HepG2 (cell line): ENCODE measurements around the gene ARF4. TPM values are rescaled to one million over a fixed set of nuclear protein-coding genes. Genes with fewer than 3 reads are reported as not detected.

ENCODE experiments used
- ATAC-seq: fragments of 200-7000 bp; cut with Tn5 transposase; 3 replicates; pipeline ENCODE4 v1.9.1; 2020; ENCODE audit warnings: mild to moderate bottlenecking, moderate library complexity
- BruUV-seq: library from RNA; stranded (reverse); fragments of 400-500 nt; replicated peaks from 2 replicates; lab custom pipeline; 2021; lab: Mats Ljungman, UMichigan
- CTCF ChIA-PET: fragments of 300-600 bp; formaldehyde crosslinking; extraction: SDS; loops from one replicate; lab custom pipeline; 2021; ENCODE audit warnings: low total read pairs, inconsistent platforms, low intra/inter-chr PET ratio; lab: Yijun Ruan, JAX
- POLR2A ChIA-PET: fragments of 350-600 bp; sonication (Branson Sonifier 250); formaldehyde crosslinking; loops from one replicate; lab custom pipeline; 2020; ENCODE audit warnings: antibody characterized with exemption, inconsistent platforms; lab: Yijun Ruan, JAX
- DNase-seq: peaks from one replicate; pipeline ENCODE4 v3.0.0-alpha.2; 2015; ENCODE audit warnings: low spot score
- FAIRE-seq: peaks from 3 replicates; lab custom pipeline; 2011; peaks lifted over from hg19 to GRCh38; lab: Jason Lieb, UNC
- H2AFZ ChIP-seq: one replicate; pipeline ENCODE4 v1.6.1; 2011; ENCODE audit warnings: low read length, inconsistent platforms
- H3K27ac ChIP-seq: fragments of 300-600 bp; 3 replicates; pipeline ENCODE4 v1.8.0; 2011; ENCODE audit warnings: mixed run types, mild to moderate bottlenecking, mixed read lengths, low read length, inconsistent platforms; ENCODE audit not compliant: insufficient read depth; ENCODE audit errors: extremely low read length
- H3K27me3 ChIP-seq, 2 experiments: fragments of 200-600 bp in 1 of 2; 2 replicates in 1 of 2; 3 replicates in 1 of 2; pipeline versions ENCODE4 v1.6.0 to v1.8.0; 2011; ENCODE audit warnings: low read length in 2 of 2, mild to moderate bottlenecking in 2 of 2, moderate library complexity in 2 of 2, inconsistent platforms in 1 of 2; ENCODE audit not compliant: insufficient read depth in 2 of 2, control insufficient read depth in 1 of 2
- H3K36me3 ChIP-seq, 2 experiments: fragments of 200-600 bp in 1 of 2; replicated peaks in 1 of 2; 2 replicates in 1 of 2; 3 replicates in 1 of 2; pipeline versions ENCODE4 v1.5.1 to v1.8.0; 2011; ENCODE audit warnings: low read length in 2 of 2, inconsistent platforms in 1 of 2; ENCODE audit not compliant: insufficient read depth in 2 of 2, control insufficient read depth in 1 of 2
- H3K4me1 ChIP-seq: 2 replicates; pipeline ENCODE4 v1.5.1; 2012; ENCODE audit warnings: low read length, inconsistent platforms; ENCODE audit not compliant: insufficient read depth
- H3K4me2 ChIP-seq: 2 replicates; pipeline ENCODE4 v1.6.0; 2011; ENCODE audit warnings: low read depth, low read length, inconsistent platforms
- H3K4me3 ChIP-seq, 3 experiments: fragments of 200-600 bp in 1 of 3; sonication (generic), shearing (Covaris generic) in 1 of 3; replicated peaks in 1 of 3; 2 replicates each; pipeline ENCODE4 v1.5.1; 2011 to 2016; ENCODE audit warnings: low read length in 3 of 3, inconsistent platforms in 2 of 3, low read depth in 2 of 3, mild to moderate bottlenecking in 2 of 3, control low read depth in 1 of 3, mixed read lengths in 1 of 3; ENCODE audit not compliant: insufficient read depth in 1 of 3
- H3K79me2 ChIP-seq: one replicate; pipeline ENCODE4 v1.6.1; 2011; ENCODE audit warnings: low read length, inconsistent platforms; ENCODE audit not compliant: insufficient read depth
- H3K9ac ChIP-seq: 2 replicates; pipeline ENCODE4 v1.6.0; 2011; ENCODE audit warnings: mild to moderate bottlenecking, low read depth, low read length, inconsistent platforms; ENCODE audit not compliant: insufficient read depth
- H3K9me3 ChIP-seq: 2 replicates; pipeline ENCODE4 v1.5.1; 2012; ENCODE audit warnings: mild to moderate bottlenecking, low read length
- H4K20me1 ChIP-seq: 2 replicates; pipeline ENCODE4 v1.6.0; 2011; ENCODE audit warnings: inconsistent platforms, mild to moderate bottlenecking, low read length, moderate library complexity; ENCODE audit not compliant: insufficient read depth
- AKAP8 ChIP-seq: sonication (generic); formaldehyde crosslinking; IDR thresholded peaks from 2 replicates; pipeline ENCODE4 v1.5.1; 2020; ENCODE audit warnings: mild to moderate bottlenecking, missing genetic modification reagents
- ATF7 ChIP-seq, 2 experiments: fragments of 450-650 bp in 1 of 2; sonication (generic) in 1 of 2; formaldehyde crosslinking in 1 of 2; IDR thresholded peaks; 2 replicates each; pipeline versions ENCODE4 v1.4.0 to v1.6.1; 2016 to 2020; ENCODE audit warnings: antibody characterized with exemption in 1 of 2, mild to moderate bottlenecking in 1 of 2, missing genetic modification reagents in 1 of 2
- CEBPG ChIP-seq: IDR thresholded peaks from 2 replicates; pipeline ENCODE4 v1.6.1; 2016
- DNMT3B ChIP-seq: conservative IDR thresholded peaks from 2 replicates; pipeline ENCODE4 v1.6.1; 2016; ENCODE audit warnings: missing biosample characterization, control low read depth
- KLF6 ChIP-seq: IDR thresholded peaks from 2 replicates; pipeline ENCODE4 v1.8.0; 2016; ENCODE audit warnings: missing biosample characterization, missing genetic modification reagents
- NFIC ChIP-seq: IDR thresholded peaks from 2 replicates; pipeline ENCODE4 v1.6.1; 2012; ENCODE audit warnings: mild to moderate bottlenecking, low read length, inconsistent platforms
- PHF8 ChIP-seq: sonication (generic); formaldehyde crosslinking; IDR thresholded peaks from 2 replicates; pipeline ENCODE4 v1.5.0; 2020; ENCODE audit warnings: missing genetic modification reagents
- SIN3A ChIP-seq: IDR thresholded peaks from 2 replicates; pipeline ENCODE4 v1.6.1; 2011; ENCODE audit warnings: low read depth, mild to moderate bottlenecking, control low read depth, low read length, borderline replicate concordance
- SMYD3 ChIP-seq: sonication (generic); formaldehyde crosslinking; IDR thresholded peaks from 2 replicates; pipeline ENCODE4 v1.8.1; 2023; ENCODE audit warnings: mild to moderate bottlenecking, missing genetic modification reagents
- STAT5B ChIP-seq: sonication (generic); formaldehyde crosslinking; IDR thresholded peaks from 2 replicates; pipeline ENCODE4 v1.4.0; 2020; ENCODE audit warnings: missing genetic modification reagents
- ZBTB37 ChIP-seq: sonication (generic); formaldehyde crosslinking; IDR thresholded peaks from 2 replicates; pipeline ENCODE4 v1.4.0; 2020; ENCODE audit warnings: mild to moderate bottlenecking, missing genetic modification reagents
- ZFP37 ChIP-seq: sonication (generic); formaldehyde crosslinking; IDR thresholded peaks from 2 replicates; pipeline ENCODE4 v1.4.0; 2020; ENCODE audit warnings: missing genetic modification reagents, borderline replicate concordance
- ZNF225 ChIP-seq: sonication (generic); formaldehyde crosslinking; IDR thresholded peaks from 2 replicates; pipeline ENCODE4 v1.4.0; 2020; ENCODE audit warnings: mild to moderate bottlenecking, missing genetic modification reagents
- ZNF253 ChIP-seq: sonication (generic); formaldehyde crosslinking; IDR thresholded peaks from 2 replicates; pipeline ENCODE4 v1.8.0; 2022; ENCODE audit warnings: mild to moderate bottlenecking, missing genetic modification reagents, borderline replicate concordance
- ZNF552 ChIP-seq: sonication (generic); formaldehyde crosslinking; IDR thresholded peaks from 2 replicates; pipeline ENCODE4 v1.9.0; 2022; ENCODE audit warnings: missing genetic modification reagents, mild to moderate bottlenecking, borderline replicate concordance
- WGBS: methylation state at CpG from one replicate; pipeline ENCODE4 v1.1.6; 2017; ENCODE audit warnings: low lambda C conversion rate; 5-methylcytosine and 5-hydroxymethylcytosine counted together
- in situ Hi-C: cut with HindIII; loops from 2 replicates; pipeline ENCODE4 v1.10.0; 2017; ENCODE audit warnings: low pct_unique_long_range_greater_than_20kb; ENCODE audit not compliant: extremely low pct_ligation_motif_present
- intact Hi-C: fragments of 100-400 bp; cut with micrococcal nuclease; formaldehyde crosslinking; loops from one replicate; pipeline ENCODE4 v1.10.0; 2022; ENCODE audit not compliant: unreplicated experiment
- polyA plus RNA-seq, 8 experiments: library from polyadenylated mRNA; depleted of rRNA in 3 of 8; stranded (reverse) in 7 of 8; unstranded in 1 of 8; fragments of >200 nt; fragmentation: Illumina TruSeq in 4 of 8; extraction: Trizol in 4 of 8; gene quantifications; 2 replicates each; pipeline versions ENCODE4 v1.2.1 to v1.2.3, GENCODE V29; 2011 to 2016; ENCODE audit warnings: low read depth in 4 of 8, missing spikeins in 1 of 8, mixed read lengths in 1 of 8; ENCODE audit not compliant: insufficient read depth in 1 of 8
- total RNA-seq, 5 experiments: library from RNA; depleted of rRNA; stranded (reverse); fragments of >200 nt; fragmentation: Illumina TruSeq; extraction: Trizol; gene quantifications; 2 replicates each; pipeline ENCODE4 v1.2.3, GENCODE V29; 2016; ENCODE audit warnings: low read depth in 1 of 5

ARF4 gene
- total and polyA plus RNA-seq, 2 of the 13 experiments (the other 11 are each of a cell fraction or from before 2014, with no cell fraction given): 184 to 250 TPM

GRCh38 chr3:57577801-57578200 is 19.3 kb downstream of the ARF4 start:
- no TSS peak for BruUV-seq
- Histone ChIP-seq H3K79me2 (peaks cover 65% of the 10 kb centered on the region), H3K27ac (no peak overlapping the region), H3K9ac (no peak overlapping the region), H3K27me3 (no peaks in the 10 kb centered on the region), H3K4me3 (no peak overlapping the region), H3K36me3 (peaks cover 4 to 79% of the 10 kb centered on the region in 2 experiments), H3K4me1 (peaks cover 6% of the 10 kb centered on the region; the same call in 1 of the 2 replicates), H3K9me3 (no peaks in the 10 kb centered on the region), H3K4me2 (no peak overlapping the region), H4K20me1 (peaks cover 38% of the 10 kb centered on the region), H2AFZ (no peak overlapping the region)
- ChIA-PET CTCF (no interaction called here), POLR2A (interaction anchor here (0.6 to 1.7 kb wide), 4 partner anchors 9 to 21 kb away, joined by 3 to 4 read pairs (median 4); partner anchors contain the start of gene ARF4)
- in situ Hi-C loops (no loop called here), intact Hi-C loops (no loop called here)
- TF ChIP-seq ZFP37 (CRISPR knock-in tag) (no peak), ZNF225 (CRISPR knock-in tag) (no peak), STAT5B (CRISPR knock-in tag) (no peak), KLF6 (CRISPR knock-in tag) (no peak), DNMT3B (CRISPR knock-in tag) (no peak), CEBPG (CRISPR knock-in tag) (no peak), ZNF253 (CRISPR knock-in tag) (no peak), ZNF552 (CRISPR knock-in tag) (no peak), NFIC (no peak), PHF8 (no peak)
- 97% methylated on average over 9 of the region's 9 CpGs for WGBS
- DNase-seq (no peak), FAIRE-seq (no peak), ATAC-seq (no peak)

- in situ Hi-C loops: no loop called here
- intact Hi-C loops: no loop called here
- H3K4me1 ChIP-seq: peaks cover 6% of the 10 kb centered on the region; the same call in 1 of the 2 replicates
- POLR2A ChIA-PET: no interaction called here
- H3K9me3 ChIP-seq: no peaks in the 10 kb centered on the region
- no peak overlapping the region for H3K4me2 ChIP-seq
- no TSS peak for BruUV-seq
- H3K27ac ChIP-seq: no peak overlapping the region
- DNase-seq: no peak
- H3K36me3 ChIP-seq: peaks cover 6 to 82% of the 10 kb centered on the region in 2 experiments
- CTCF ChIA-PET: no interaction called here
- H3K27me3 ChIP-seq: no peaks in the 10 kb centered on the region
- H3K79me2 ChIP-seq: peaks cover 53% of the 10 kb centered on the region
- no peak overlapping the region for H3K9ac ChIP-seq
- no peak for ATAC-seq
- H4K20me1 ChIP-seq: peaks cover 36% of the 10 kb centered on the region
- FAIRE-seq: no peak
- 95% methylated on average over 3 of the region's 3 CpGs for WGBS
- no peak overlapping the region for H3K4me3 ChIP-seq
- no peak overlapping the region for H2AFZ ChIP-seq
- TF ChIP-seq SIN3A: no peak
- peak; percentile 30; the same call in 1 of the 2 replicates for TF ChIP-seq ATF7 (IDR thresholded peaks at IDR 0.05)
- no peak for TF ChIP-seq ATF7 (CRISPR knock-in tag; IDR thresholded peaks at IDR 0.05)
- TF ChIP-seq SMYD3: no peak
- no peak for TF ChIP-seq ZBTB37 (CRISPR knock-in tag)
- TF ChIP-seq AKAP8 (CRISPR knock-in tag): no peak
These were observed 21.0 kb downstream of the ARF4 start for GRCh38 chr3:57575966-57576626.
